HG03060 (cell line): ENCODE measurements around the gene FBN1.

Experiments used
- ATAC-seq: cut with Tn5 transposase; IDR thresholded peaks from one replicate; pipeline ENCODE4 v1.9.1; 2021; ENCODE audit warnings: low read depth, moderate number of reproducible peaks; ENCODE audit not compliant: unreplicated experiment

Gene FBN1

GRCh38 chr15:48447058-48447457 is 198.5 kb downstream of the FBN1 start:
- no peak for ATAC-seq

GRCh38 chr15:48442011-48442410 is 203.5 kb downstream of the FBN1 start:
- no peak for ATAC-seq

GRCh38 chr15:48440084-48440483 is 205.4 kb downstream of the FBN1 start:
- ATAC-seq = no peak

GRCh38 chr15:48437178-48437577 is 208.3 kb downstream of the FBN1 start:
- ATAC-seq = no peak

- ATAC-seq = no peak
Measured at GRCh38 chr15:48435321-48435720, 210.2 kb downstream of the FBN1 start.

GRCh38 chr15:48433226-48433886 is 212.2 kb downstream of the FBN1 start:
- ATAC-seq = peak; percentile 69

GRCh38 chr15:48432688-48433087 is 212.8 kb downstream of the FBN1 start:
- ATAC-seq = no peak

- ATAC-seq = no peak
Measured at GRCh38 chr15:48427960-48428547, 217.5 kb downstream of the FBN1 start.

DNA sequence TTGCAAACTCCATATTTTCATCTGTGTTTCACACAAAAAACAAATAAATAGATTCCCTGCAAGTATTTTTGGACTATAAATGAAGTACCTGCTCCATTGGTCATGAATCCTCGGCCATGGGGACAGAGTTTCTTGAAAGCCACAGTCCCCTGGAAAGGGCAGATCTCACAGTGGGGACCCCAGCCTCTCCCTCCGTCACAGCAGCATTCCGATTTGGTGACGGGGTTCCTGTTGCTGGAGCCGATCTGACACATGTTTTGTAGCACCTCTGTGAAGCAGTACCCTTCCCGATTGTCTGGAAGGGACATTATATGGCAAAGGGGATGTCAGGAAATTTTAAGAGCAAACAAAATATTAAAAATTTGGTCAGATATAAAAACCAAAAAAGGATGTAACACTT is 218.0 kb downstream of the FBN1 start:
- ATAC-seq = no peak

- no peak for ATAC-seq
Measured at GRCh38 chr15:48426941-48427340, 218.6 kb downstream of the FBN1 start.

DNA sequence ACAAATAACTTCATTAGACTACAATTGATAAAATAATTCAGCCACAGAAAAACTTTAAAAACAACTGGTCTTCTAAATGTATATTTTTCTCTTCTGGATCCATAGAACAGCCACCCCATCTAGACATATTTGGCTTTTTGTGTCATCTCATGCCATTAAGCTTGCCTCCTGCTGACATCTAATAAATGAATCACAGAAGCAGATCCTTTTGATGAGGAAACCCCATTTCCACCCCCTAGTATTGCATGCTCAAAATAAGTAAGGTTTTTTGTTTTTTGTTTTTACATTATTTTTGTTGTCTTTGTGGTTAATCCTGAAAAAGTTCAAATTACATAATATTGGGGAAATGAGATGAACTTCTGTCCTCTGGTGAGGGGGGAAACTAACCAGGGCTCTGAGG is 219.5 kb downstream of the FBN1 start:
- no peak for ATAC-seq

DNA sequence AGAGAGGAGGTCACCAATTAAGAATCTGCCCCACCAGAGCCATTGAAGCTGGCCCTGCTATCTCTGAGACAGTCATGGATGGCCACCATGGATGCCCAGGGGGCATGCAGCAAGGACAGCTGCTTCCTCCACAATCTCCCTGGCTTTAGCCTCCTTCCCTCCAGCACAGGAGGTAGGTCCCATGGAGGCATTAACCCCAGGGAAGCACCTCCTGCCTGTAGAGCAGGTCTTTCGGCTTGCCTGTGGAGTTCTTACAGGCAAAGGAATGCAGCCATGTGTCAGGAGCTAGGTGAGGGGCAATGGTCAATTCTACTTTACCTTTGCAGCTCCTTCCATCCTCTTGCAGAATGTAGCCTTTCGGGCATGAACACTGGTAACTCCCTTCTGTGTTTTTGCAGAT is 220.5 kb downstream of the FBN1 start:
- no peak for ATAC-seq

DNA sequence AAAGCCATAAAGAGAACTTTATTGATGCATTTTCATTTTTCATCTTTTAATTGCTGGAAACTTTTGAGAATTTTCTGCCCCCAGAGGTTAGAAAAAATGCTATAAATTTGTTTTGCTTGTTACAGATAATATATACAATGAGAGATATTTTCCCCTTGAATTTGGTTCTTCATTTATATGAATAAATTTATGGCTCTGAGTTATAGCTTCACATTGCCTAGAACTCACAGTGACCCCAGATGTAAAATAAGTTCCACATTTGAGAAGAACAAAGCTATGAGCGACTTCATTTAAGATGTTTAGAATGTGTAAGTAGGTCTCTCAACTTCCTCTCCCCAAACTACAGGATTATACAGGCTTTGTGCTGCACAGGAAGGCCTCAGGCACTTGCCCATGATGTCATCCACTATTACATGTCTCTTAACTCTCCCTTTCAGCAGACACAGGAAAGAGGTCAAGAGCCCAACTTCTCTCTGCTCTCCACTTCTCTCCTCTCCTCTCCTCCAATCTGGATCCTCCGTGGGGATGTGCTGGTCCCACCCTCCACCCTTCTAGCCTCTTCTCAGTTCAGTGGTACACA is 221.5 kb downstream of the FBN1 start:
- ATAC-seq = no peak

DNA sequence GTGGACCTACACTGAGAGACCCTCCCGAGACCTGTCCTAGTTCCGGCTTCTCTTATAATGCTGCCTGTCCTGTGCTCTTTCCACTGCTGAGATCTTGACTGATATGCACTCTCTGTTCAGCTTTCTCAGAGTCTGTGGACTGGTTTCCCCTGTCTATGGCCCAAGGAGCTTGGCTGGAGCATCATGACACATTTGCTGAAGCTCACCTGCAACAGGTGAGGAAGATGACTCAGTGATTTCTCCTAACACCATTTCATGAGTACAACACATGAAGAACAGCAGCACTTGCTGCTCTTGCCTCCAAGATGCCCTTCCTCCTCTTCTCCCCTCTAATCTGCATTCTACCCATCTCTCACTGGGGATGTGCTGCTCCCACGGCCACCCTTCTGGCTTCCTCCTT is 222.2 kb downstream of the FBN1 start:
- no peak for ATAC-seq

- no peak for ATAC-seq
Measured at GRCh38 chr15:48422401-48422800, 223.1 kb downstream of the FBN1 start.

GRCh38 chr15:48421362-48421761 is 224.1 kb downstream of the FBN1 start:
- no peak for ATAC-seq

- ATAC-seq = no peak
Measured at GRCh38 chr15:48419896-48420295, 225.6 kb downstream of the FBN1 start.

GRCh38 chr15:48418343-48418742 is 227.2 kb downstream of the FBN1 start:
- no peak for ATAC-seq

- no peak for ATAC-seq
Measured at GRCh38 chr15:48416301-48416700, 229.2 kb downstream of the FBN1 start.

GRCh38 chr15:48415036-48415886 is 230.2 kb downstream of the FBN1 start:
- ATAC-seq = no peak

- no peak for ATAC-seq
Measured at GRCh38 chr15:48414015-48414414, 231.5 kb downstream of the FBN1 start.
